ENCODE results near the gene TMEM87A. TPM values are rescaled to one million over a fixed set of nuclear protein-coding genes. Genes with fewer than 3 reads are reported as not detected.

The TMEM87A gene
- total and polyA plus RNA-seq, 2 donors from 2014 or later: 18.8 to 57.3 TPM

DNA sequence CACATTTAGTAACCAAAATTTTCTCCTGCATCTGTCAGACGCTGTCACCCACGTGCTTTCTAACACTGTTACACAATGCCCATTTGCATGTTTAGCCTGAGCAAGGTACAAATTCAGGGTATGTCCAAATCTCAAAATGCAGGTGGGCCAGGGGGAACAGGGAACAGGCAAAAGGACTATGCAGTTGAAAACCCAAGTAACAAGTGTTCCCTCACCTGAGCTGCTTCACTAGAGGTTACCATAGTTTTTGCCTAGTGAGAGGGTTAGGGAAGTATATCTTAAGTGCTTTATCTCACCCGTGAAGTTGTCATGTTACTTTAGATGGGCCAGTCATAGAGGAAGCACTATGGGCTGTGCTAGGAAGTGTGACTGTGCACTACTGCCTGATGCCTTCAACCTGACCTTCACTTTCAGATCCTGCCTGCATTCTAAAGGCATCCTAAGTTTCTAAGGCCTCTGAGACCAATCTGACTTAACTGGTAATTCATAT, 6.0 kb upstream of the TMEM87A start:
- DNase-seq: no peak
- H3K27ac ChIP-seq (ENCODE audit: low read depth in 2 of 2, low read length in 2 of 2): no peak overlapping the region
- no peak overlapping the region for H3K4me3 ChIP-seq (ENCODE audit: low read length in 3 of 3)
- peaks cover 0 to 9% (median 0%) of the 10 kb centered on the region in 3 donors for H3K4me1 ChIP-seq (ENCODE audit: control insufficient read depth in 2 of 3, insufficient read depth in 2 of 3, low read depth in 1 of 3, low read length in 3 of 3)
- intact Hi-C loops (cut with DNase I): no loop called here
- no peaks in the 10 kb centered on the region for H3K9me3 ChIP-seq (ENCODE audit: control insufficient read depth in 2 of 3, insufficient read depth in 1 of 3, low read length in 3 of 3)
- FAIRE-seq: no peak
- no peak overlapping the region for H3K9ac ChIP-seq (ENCODE audit: low read length in 3 of 3)
- TF ChIP-seq, protein P1, sequence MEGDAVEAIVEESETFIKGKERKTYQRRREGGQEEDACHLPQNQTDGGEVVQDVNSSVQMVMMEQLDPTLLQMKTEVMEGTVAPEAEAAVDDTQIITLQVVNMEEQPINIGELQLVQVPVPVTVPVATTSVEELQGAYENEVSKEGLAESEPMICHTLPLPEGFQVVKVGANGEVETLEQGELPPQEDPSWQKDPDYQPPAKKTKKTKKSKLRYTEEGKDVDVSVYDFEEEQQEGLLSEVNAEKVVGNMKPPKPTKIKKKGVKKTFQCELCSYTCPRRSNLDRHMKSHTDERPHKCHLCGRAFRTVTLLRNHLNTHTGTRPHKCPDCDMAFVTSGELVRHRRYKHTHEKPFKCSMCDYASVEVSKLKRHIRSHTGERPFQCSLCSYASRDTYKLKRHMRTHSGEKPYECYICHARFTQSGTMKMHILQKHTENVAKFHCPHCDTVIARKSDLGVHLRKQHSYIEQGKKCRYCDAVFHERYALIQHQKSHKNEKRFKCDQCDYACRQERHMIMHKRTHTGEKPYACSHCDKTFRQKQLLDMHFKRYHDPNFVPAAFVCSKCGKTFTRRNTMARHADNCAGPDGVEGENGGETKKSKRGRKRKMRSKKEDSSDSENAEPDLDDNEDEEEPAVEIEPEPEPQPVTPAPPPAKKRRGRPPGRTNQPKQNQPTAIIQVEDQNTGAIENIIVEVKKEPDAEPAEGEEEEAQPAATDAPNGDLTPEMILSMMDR (IDR thresholded peaks at IDR 0.05; ENCODE audit: borderline replicate concordance, extremely low read depth, insufficient read depth): no peak
- H3K36me3 ChIP-seq (ENCODE audit: control insufficient read depth in 2 of 3, insufficient read depth in 3 of 3, low read length in 3 of 3): peaks cover 0 to 28% (median 20%) of the 10 kb centered on the region in 3 donors
- no peaks in the 10 kb centered on the region for H3K27me3 ChIP-seq (ENCODE audit: control insufficient read depth, insufficient read depth, low read length)

DNA sequence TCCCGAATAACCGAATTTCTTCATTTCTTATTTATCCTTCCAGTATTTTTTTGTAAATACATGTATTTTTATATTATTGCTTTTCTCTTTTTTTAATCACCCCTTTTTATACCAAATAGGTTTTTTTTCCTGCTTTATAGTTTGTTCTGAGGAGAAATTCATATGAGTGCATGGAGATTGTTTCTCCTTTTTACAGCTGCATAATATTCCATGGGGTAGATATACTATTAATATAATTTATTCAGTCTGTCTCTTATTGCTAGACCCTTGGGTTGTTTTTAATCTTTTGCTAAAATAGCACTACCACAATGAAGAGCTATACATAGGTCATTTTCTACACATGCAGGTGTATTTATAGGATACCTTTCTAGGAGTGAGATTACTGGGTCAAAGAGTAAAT, 3.5 kb upstream of the TMEM87A start:
- no peak overlapping the region for H3K4me3 ChIP-seq (ENCODE audit: low read length in 3 of 3)
- H3K27me3 ChIP-seq (ENCODE audit: control insufficient read depth, insufficient read depth, low read length): no peaks in the 10 kb centered on the region
- peaks cover 0 to 9% (median 2%) of the 10 kb centered on the region in 3 donors for H3K4me1 ChIP-seq (ENCODE audit: control insufficient read depth in 2 of 3, insufficient read depth in 2 of 3, low read depth in 1 of 3, low read length in 3 of 3)
- peaks cover 0 to 20% (median 15%) of the 10 kb centered on the region in 3 donors for H3K36me3 ChIP-seq (ENCODE audit: control insufficient read depth in 2 of 3, insufficient read depth in 3 of 3, low read length in 3 of 3)
- H3K9me3 ChIP-seq (ENCODE audit: control insufficient read depth in 2 of 3, insufficient read depth in 1 of 3, low read length in 3 of 3): no peaks in the 10 kb centered on the region
- H3K9ac ChIP-seq (ENCODE audit: low read length in 3 of 3): no peak overlapping the region
- no peak for DNase-seq
- TF ChIP-seq, protein P1 (IDR thresholded peaks at IDR 0.05; ENCODE audit: borderline replicate concordance, extremely low read depth, insufficient read depth): no peak
- FAIRE-seq: no peak
- intact Hi-C loops (cut with DNase I): no loop called here
- H3K27ac ChIP-seq (ENCODE audit: low read depth in 2 of 2, low read length in 2 of 2): no peak overlapping the region

DNA sequence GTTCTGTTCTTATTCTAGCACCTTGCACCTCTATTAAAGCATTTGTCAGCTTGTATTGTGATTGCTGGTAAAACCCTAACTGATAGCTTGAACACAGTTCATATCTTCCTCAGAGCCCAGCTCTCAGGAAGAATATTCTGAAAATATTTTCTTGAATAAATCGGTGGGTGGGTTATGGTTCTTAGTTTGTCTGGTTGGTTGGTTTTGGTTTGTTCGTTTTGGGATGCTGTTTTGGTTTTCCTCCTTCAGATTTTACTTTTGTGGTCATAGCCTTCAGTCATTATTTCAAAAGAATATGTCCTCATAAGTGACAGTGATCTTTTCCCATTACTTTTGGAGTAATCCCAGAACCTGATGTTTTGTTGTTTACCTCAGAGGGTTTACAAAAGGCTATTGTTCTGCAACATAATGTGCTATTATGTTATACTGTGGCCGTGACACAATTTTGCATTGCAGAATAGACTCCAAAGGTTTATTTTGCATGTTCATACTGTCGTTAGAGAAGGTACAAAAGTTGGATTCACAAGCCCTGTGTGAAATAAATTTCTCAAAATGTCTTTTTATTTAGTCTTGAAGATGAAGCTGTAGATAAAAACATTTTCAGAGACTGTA, 2.7 kb upstream of the TMEM87A start:
- peak overlapping the region in 2 of 3 donors; percentile 10 to 80 for H3K4me3 ChIP-seq (ENCODE audit: low read length in 3 of 3)
- intact Hi-C loops (cut with DNase I): no loop called here
- peak overlapping the region in 1 of 3 donors; percentile 20 for H3K9ac ChIP-seq (ENCODE audit: low read length in 3 of 3)
- no peaks in the 10 kb centered on the region for H3K27me3 ChIP-seq (ENCODE audit: control insufficient read depth, insufficient read depth, low read length)
- DNase-seq: no peak
- TF ChIP-seq, protein P1 (IDR thresholded peaks at IDR 0.05; ENCODE audit: borderline replicate concordance, extremely low read depth, insufficient read depth): no peak
- H3K9me3 ChIP-seq (ENCODE audit: control insufficient read depth in 2 of 3, insufficient read depth in 1 of 3, low read length in 3 of 3): no peaks in the 10 kb centered on the region
- H3K36me3 ChIP-seq (ENCODE audit: control insufficient read depth in 2 of 3, insufficient read depth in 3 of 3, low read length in 3 of 3): peaks cover 0 to 15% (median 8%) of the 10 kb centered on the region in 3 donors
- no peak for FAIRE-seq
- no peak overlapping the region for H3K27ac ChIP-seq (ENCODE audit: low read depth in 2 of 2, low read length in 2 of 2)
- H3K4me1 ChIP-seq (ENCODE audit: control insufficient read depth in 2 of 3, insufficient read depth in 2 of 3, low read depth in 1 of 3, low read length in 3 of 3): peaks cover 0 to 9% (median 6%) of the 10 kb centered on the region in 3 donors

Data from kidney (tissue), 14 donors.